ENCODE results near the gene LRRFIP1. TPM values are rescaled to one million over a fixed set of nuclear protein-coding genes. Genes with fewer than 3 reads are reported as not detected.
"Not testable (repeated sequence)": the region's sequence is repeated elsewhere in the genome, so short reads cannot be mapped to it uniquely, and the experiment has no call there.

LRRFIP1 gene
- total RNA-seq, 2 experiments from 2014 or later = 158 to 164 TPM

- POLR2A ChIA-PET = no interaction called here
- peak; percentile 42 for DNase-seq
- Mint-ChIP-seq H3K9me3 (no peaks in the 10 kb centered on the region), H3K36me3 (peaks cover 43% of the 10 kb centered on the region), H3K27me3 (no peaks in the 10 kb centered on the region), H3K4me3 (no peak overlapping the region), H3K27ac (no peak overlapping the region), H3K4me1 (no peaks in the 10 kb centered on the region)
- ATAC-seq (ENCODE audit: low read depth) = peak; percentile 60
Measured at GRCh38 chr2:237774811-237775553, 147.6 kb downstream of the LRRFIP1 start.

GRCh38 chr2:237779521-237779920 is 152.1 kb downstream of the LRRFIP1 start:
- POLR2A ChIA-PET = no interaction called here
- H3K4me1 Mint-ChIP-seq = no peaks in the 10 kb centered on the region
- H3K27ac Mint-ChIP-seq = no peak overlapping the region
- H3K36me3 Mint-ChIP-seq = peaks cover 75% of the 10 kb centered on the region
- ATAC-seq (ENCODE audit: low read depth) (no peak), DNase-seq (no peak)
- H3K9me3 Mint-ChIP-seq = peaks cover 3% of the 10 kb centered on the region
- H3K4me3 Mint-ChIP-seq = no peak overlapping the region
- H3K27me3 Mint-ChIP-seq = no peaks in the 10 kb centered on the region

GRCh38 chr2:237782181-237782580 is 154.8 kb downstream of the LRRFIP1 start:
- POLR2A ChIA-PET = no interaction called here
- H3K9me3 Mint-ChIP-seq = peaks cover 11% of the 10 kb centered on the region
- ATAC-seq (ENCODE audit: low read depth) = no peak
- no peak overlapping the region for H3K27ac Mint-ChIP-seq
- no peak for DNase-seq
- no peaks in the 10 kb centered on the region for H3K4me1 Mint-ChIP-seq
- H3K36me3 Mint-ChIP-seq = peaks cover 82% of the 10 kb centered on the region
- H3K4me3 Mint-ChIP-seq = no peak overlapping the region
- no peaks in the 10 kb centered on the region for H3K27me3 Mint-ChIP-seq

- H3K27me3 Mint-ChIP-seq; DNase-seq; H3K27ac Mint-ChIP-seq; H3K4me3 Mint-ChIP-seq; H3K4me1 Mint-ChIP-seq; ATAC-seq (ENCODE audit: low read depth): not testable (repeated sequence)
- POLR2A ChIA-PET = interaction anchor here (0.6 kb wide), 1 partner anchor 74 kb away, joined by 3 read pairs; no protein-coding TSS in a partner anchor
- Mint-ChIP-seq H3K9me3 (peaks cover 11% of the 10 kb centered on the region), H3K36me3 (peaks cover 75% of the 10 kb centered on the region)
Measured at GRCh38 chr2:237783678-237784077, 156.3 kb downstream of the LRRFIP1 start.

- Mint-ChIP-seq H3K27me3 (no peaks in the 10 kb centered on the region), H3K4me3 (no peak overlapping the region), H3K27ac (no peak overlapping the region), H3K4me1 (peaks cover 2% of the 10 kb centered on the region), H3K36me3 (peaks cover 58% of the 10 kb centered on the region), H3K9me3 (peaks cover 11% of the 10 kb centered on the region)
- POLR2A ChIA-PET = no interaction called here
- DNase-seq (no peak), ATAC-seq (ENCODE audit: low read depth) (no peak)
Measured at GRCh38 chr2:237786936-237787335, 159.5 kb downstream of the LRRFIP1 start.

GRCh38 chr2:237790353-237790752 is 163.0 kb downstream of the LRRFIP1 start:
- no peak overlapping the region for H3K4me3 Mint-ChIP-seq
- H3K27me3 Mint-ChIP-seq = no peaks in the 10 kb centered on the region
- ATAC-seq (ENCODE audit: low read depth) = no peak
- H3K27ac Mint-ChIP-seq = no peak overlapping the region
- H3K36me3 Mint-ChIP-seq = peaks cover 33% of the 10 kb centered on the region
- H3K4me1 Mint-ChIP-seq = peaks cover 2% of the 10 kb centered on the region
- peaks cover 8% of the 10 kb centered on the region for H3K9me3 Mint-ChIP-seq
- POLR2A ChIA-PET = no interaction called here
- DNase-seq = no peak

GRCh38 chr2:237791977-237792727 is 164.8 kb downstream of the LRRFIP1 start:
- Mint-ChIP-seq H3K9me3 (no peaks in the 10 kb centered on the region), H3K27ac (no peak overlapping the region), H3K27me3 (no peaks in the 10 kb centered on the region), H3K4me1 (peaks cover 2% of the 10 kb centered on the region), H3K36me3 (peaks cover 19% of the 10 kb centered on the region), H3K4me3 (no peak overlapping the region)
- POLR2A ChIA-PET = no interaction called here
- DNase-seq (no peak), ATAC-seq (ENCODE audit: low read depth) (no peak)

- H3K27me3 Mint-ChIP-seq = no peaks in the 10 kb centered on the region
- H3K36me3 Mint-ChIP-seq = peaks cover 5% of the 10 kb centered on the region
- H3K4me1 Mint-ChIP-seq = no peaks in the 10 kb centered on the region
- ATAC-seq (ENCODE audit: low read depth) (no peak), DNase-seq (no peak)
- H3K27ac Mint-ChIP-seq = no peak overlapping the region
- POLR2A ChIA-PET = no interaction called here
- peaks cover 6% of the 10 kb centered on the region for H3K9me3 Mint-ChIP-seq
- H3K4me3 Mint-ChIP-seq = no peak overlapping the region
Measured at GRCh38 chr2:237797253-237797652, 169.9 kb downstream of the LRRFIP1 start.

- POLR2A ChIA-PET = no interaction called here
- H3K36me3 Mint-ChIP-seq = peaks cover 5% of the 10 kb centered on the region
- H3K9me3 Mint-ChIP-seq = peaks cover 6% of the 10 kb centered on the region
- no peak within 1 kb of the TSS for H3K4me3 Mint-ChIP-seq
- H3K27me3 Mint-ChIP-seq = no peaks in the 10 kb centered on the region
- H3K4me1 Mint-ChIP-seq = no peaks in the 10 kb centered on the region
- no peak for ATAC-seq (ENCODE audit: low read depth)
- no peak within 1 kb of the TSS for H3K27ac Mint-ChIP-seq
- no peak for DNase-seq
Measured at GRCh38 chr2:237798236-237799059, 171.1 kb downstream of the LRRFIP1 start, which contains the start of gene RBM44. Gene RBM44 (plus strand): TSS chr2:237798779. CDS start chr2:237813610, 14,831 bp downstream.

GRCh38 chr2:237799060-237799428 is 171.7 kb downstream of the LRRFIP1 start:
- Mint-ChIP-seq H3K36me3 (peaks cover 5% of the 10 kb centered on the region), H3K27ac (no peak overlapping the region)

GRCh38 chr2:237801466-237801865 is 174.1 kb downstream of the LRRFIP1 start:
- Mint-ChIP-seq H3K4me1 (no peaks in the 10 kb centered on the region), H3K27ac (no peak overlapping the region)

More at GRCh38 chr2:237799060-237799428, 171.7 kb downstream of the LRRFIP1 start:
- H3K27me3 Mint-ChIP-seq = no peaks in the 10 kb centered on the region
- DNase-seq (no peak), ATAC-seq (ENCODE audit: low read depth) (no peak)
- no peaks in the 10 kb centered on the region for H3K4me1 Mint-ChIP-seq
- H3K4me3 Mint-ChIP-seq = no peak overlapping the region
- POLR2A ChIA-PET = no interaction called here
- peaks cover 6% of the 10 kb centered on the region for H3K9me3 Mint-ChIP-seq

GRCh38 chr2:237806334-237806733 is 178.9 kb downstream of the LRRFIP1 start:
- Mint-ChIP-seq H3K36me3 (no peaks in the 10 kb centered on the region), H3K27me3 (peaks cover 30% of the 10 kb centered on the region), H3K27ac (no peak overlapping the region), H3K9me3 (no peaks in the 10 kb centered on the region), H3K4me3 (no peak overlapping the region), H3K4me1 (no peaks in the 10 kb centered on the region)
- ATAC-seq (ENCODE audit: low read depth) = no peak
- no peak for DNase-seq
- POLR2A ChIA-PET = no interaction called here

More at GRCh38 chr2:237801466-237801865, 174.1 kb downstream of the LRRFIP1 start:
- ATAC-seq (ENCODE audit: low read depth) = no peak
- Mint-ChIP-seq H3K9me3 (peaks cover 6% of the 10 kb centered on the region), H3K27me3 (peaks cover 3% of the 10 kb centered on the region), H3K4me3 (no peak overlapping the region), H3K36me3 (peaks cover 5% of the 10 kb centered on the region)
- no peak for DNase-seq
- POLR2A ChIA-PET = no interaction called here

- no peak overlapping the region for H3K27ac Mint-ChIP-seq
- H3K27me3 Mint-ChIP-seq = peaks cover 22% of the 10 kb centered on the region
- no peak overlapping the region for H3K4me3 Mint-ChIP-seq
- no peaks in the 10 kb centered on the region for H3K9me3 Mint-ChIP-seq
- no peak for ATAC-seq (ENCODE audit: low read depth)
- H3K4me1 Mint-ChIP-seq = peaks cover 2% of the 10 kb centered on the region
- no peak for DNase-seq
- no peaks in the 10 kb centered on the region for H3K36me3 Mint-ChIP-seq
- POLR2A ChIA-PET = no interaction called here
Measured at GRCh38 chr2:237815637-237816036, 188.2 kb downstream of the LRRFIP1 start.
